ENCODE data around the gene CEP290. TPM values are rescaled to one million over a fixed set of nuclear protein-coding genes. Genes with fewer than 3 reads are reported as not detected.

CEP290 gene
- total and polyA plus RNA-seq, 4 donors = 1.0 to 4.7 (median 4.0) TPM

DNA sequence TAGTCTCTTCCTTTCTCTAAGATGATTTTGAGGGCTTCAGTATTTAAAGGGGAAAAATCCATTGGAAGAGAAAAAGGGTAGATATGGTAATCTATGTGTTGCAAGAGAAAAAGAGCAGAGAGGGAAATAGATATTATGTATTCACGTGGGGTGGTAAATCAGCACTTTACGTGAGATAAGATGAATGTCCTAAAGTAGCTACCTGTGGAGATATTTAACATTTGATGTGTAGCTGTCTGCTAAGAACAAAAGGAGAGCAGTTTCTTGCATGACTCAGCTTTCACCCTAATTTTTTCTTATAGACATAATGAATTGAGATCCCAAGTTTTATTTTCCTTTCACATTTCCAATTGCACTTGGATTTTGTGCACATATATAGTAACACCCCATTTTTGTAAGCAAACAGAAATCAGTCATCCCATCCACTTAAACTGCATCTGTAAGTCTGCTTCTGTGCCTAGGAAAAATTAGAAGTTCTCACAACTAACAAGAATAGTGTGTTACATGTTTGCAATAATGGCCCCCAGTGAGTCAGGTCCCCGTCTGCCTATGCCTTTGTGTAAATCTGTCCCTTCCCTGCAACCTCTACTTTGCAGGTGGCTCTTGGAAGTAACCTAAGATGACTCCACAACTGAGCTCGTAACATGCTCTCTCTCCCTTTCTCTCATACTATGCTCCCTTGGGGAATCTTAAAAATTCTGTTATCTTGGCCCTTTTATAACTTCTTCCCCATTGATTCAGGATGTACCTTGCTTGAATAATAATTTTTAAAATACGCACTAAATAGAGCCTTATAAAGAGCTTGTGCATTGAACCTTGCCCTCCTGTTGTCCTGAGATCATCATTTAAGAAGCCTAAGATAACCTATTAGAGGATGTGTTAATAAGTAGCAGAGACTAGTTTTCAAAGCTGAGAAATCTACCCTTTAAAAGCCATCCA lies 3.9 kb upstream of the CEP290 start:
- no peak overlapping the region for H3K9ac ChIP-seq (ENCODE audit: low read depth in 1 of 2, low read length in 2 of 2)
- DNase-seq (ENCODE audit: low spot score) = no peak
- no peaks in the 10 kb centered on the region for H3K27me3 ChIP-seq (ENCODE audit: control insufficient read depth in 4 of 4, insufficient read depth in 4 of 4, low read length in 3 of 4)
- H3K9me3 ChIP-seq (ENCODE audit: control insufficient read depth in 4 of 4, low read length in 3 of 4) = no peaks in the 10 kb centered on the region
- H3K4me3 ChIP-seq (ENCODE audit: low read depth in 1 of 3, low read length in 3 of 3) = no peak overlapping the region
- H3K4me1 ChIP-seq (ENCODE audit: control insufficient read depth in 4 of 4, insufficient read depth in 4 of 4, low read length in 3 of 4) = peaks cover 1 to 17% (median 9%) of the 10 kb centered on the region in 4 donors
- H3K27ac ChIP-seq (ENCODE audit: low read depth in 1 of 2, low read length in 2 of 2) = no peak overlapping the region
- no peaks in the 10 kb centered on the region for H3K36me3 ChIP-seq (ENCODE audit: control insufficient read depth in 4 of 4, insufficient read depth in 3 of 4, low read depth in 1 of 4, low read length in 3 of 4)
- WGBS = 90% methylated on average over 5 of the region's 5 CpGs
- TF ChIP-seq RXRA (IDR thresholded peaks at IDR 0.05) (no peak), ZBTB33 (IDR thresholded peaks at IDR 0.05) (no peak), YY1 (IDR thresholded peaks at IDR 0.05) (no peak), SP1 (IDR thresholded peaks at IDR 0.05) (no peak)

DNA sequence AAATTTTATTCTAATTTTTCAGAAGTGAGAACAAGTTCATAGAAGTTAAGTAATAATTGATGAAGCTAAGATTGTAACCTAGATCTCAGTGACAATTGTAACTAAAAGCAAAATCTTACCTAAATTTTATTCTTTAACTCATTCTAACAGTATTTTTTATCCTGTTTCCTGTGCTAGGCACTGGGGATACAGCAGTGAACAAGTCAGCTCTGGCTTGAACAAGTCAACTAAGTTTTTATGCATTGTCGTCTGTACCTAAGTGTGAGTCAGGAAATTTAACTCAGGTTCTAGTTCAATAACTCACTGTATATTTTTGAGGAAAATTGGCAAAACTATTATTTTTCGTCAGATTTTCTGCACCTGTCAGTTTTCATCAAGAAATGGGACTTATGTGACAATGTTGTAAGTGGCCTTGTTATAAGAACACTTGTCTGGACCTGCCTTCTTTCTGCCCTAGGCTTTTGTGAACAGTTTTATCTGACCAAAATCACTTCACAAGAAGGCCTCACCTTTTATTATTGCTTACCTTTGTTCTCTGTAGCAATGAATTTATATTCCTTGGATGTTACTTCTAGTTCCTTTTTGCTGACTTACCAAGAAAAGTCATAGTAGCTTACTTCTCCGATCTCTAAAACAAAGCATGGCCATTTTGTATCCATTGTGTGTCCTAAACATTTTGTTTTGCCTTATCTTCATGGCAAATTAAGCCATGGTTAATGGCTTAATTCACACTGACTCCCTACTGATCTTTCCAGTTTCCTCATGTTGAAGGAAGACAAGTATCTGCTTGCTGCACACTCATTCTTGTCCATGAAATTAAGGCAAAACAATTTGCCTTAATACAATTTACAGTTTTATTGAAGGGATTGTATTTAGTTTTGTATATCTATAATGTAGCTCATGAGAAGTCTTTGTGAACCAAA lies 2.9 kb upstream of the CEP290 start:
- DNase-seq (ENCODE audit: low spot score) = no peak
- Histone ChIP-seq H3K4me3 (ENCODE audit: low read depth in 1 of 3, low read length in 3 of 3) (no peak overlapping the region), H3K9ac (ENCODE audit: low read depth in 1 of 2, low read length in 2 of 2) (no peak overlapping the region), H3K27ac (ENCODE audit: low read depth in 1 of 2, low read length in 2 of 2) (no peak overlapping the region), H3K4me1 (ENCODE audit: control insufficient read depth in 4 of 4, insufficient read depth in 4 of 4, low read length in 3 of 4) (peaks cover 1 to 17% (median 9%) of the 10 kb centered on the region in 4 donors), H3K36me3 (ENCODE audit: control insufficient read depth in 4 of 4, insufficient read depth in 3 of 4, low read depth in 1 of 4, low read length in 3 of 4) (no peaks in the 10 kb centered on the region), H3K27me3 (ENCODE audit: control insufficient read depth in 4 of 4, insufficient read depth in 4 of 4, low read length in 3 of 4) (no peaks in the 10 kb centered on the region), H3K9me3 (ENCODE audit: control insufficient read depth in 4 of 4, low read length in 3 of 4) (no peaks in the 10 kb centered on the region)
- TF ChIP-seq FOXA2 (IDR thresholded peaks at IDR 0.05) = no peak
- no peak for TF ChIP-seq YY1 (IDR thresholded peaks at IDR 0.05)
- no peak for TF ChIP-seq HNF4A (conservative IDR thresholded peaks at IDR 0.05)
- TF ChIP-seq, protein P1, sequence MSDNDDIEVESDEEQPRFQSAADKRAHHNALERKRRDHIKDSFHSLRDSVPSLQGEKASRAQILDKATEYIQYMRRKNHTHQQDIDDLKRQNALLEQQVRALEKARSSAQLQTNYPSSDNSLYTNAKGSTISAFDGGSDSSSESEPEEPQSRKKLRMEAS (IDR thresholded peaks at IDR 0.05) = no peak
- TF ChIP-seq TAF1 (conservative IDR thresholded peaks at IDR 0.05) = no peak
- TF ChIP-seq CTCF (IDR thresholded peaks at IDR 0.05; ENCODE audit: low read depth, low read length, missing input control) = no peak
- TF ChIP-seq, protein P2, sequence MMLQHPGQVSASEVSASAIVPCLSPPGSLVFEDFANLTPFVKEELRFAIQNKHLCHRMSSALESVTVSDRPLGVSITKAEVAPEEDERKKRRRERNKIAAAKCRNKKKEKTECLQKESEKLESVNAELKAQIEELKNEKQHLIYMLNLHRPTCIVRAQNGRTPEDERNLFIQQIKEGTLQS (IDR thresholded peaks at IDR 0.05) = no peak
- no peak for TF ChIP-seq EGR1 (IDR thresholded peaks at IDR 0.05; ENCODE audit: low read depth in 2 of 2)
- no peak for TF ChIP-seq NR2F2 (IDR thresholded peaks at IDR 0.05)
- TF ChIP-seq RAD21 (IDR thresholded peaks at IDR 0.05) = no peak
- no peak for TF ChIP-seq HNF4G (IDR thresholded peaks at IDR 0.05)
- TF ChIP-seq FOXA1 (IDR thresholded peaks at IDR 0.05) = no peak
- TF ChIP-seq SP1 (IDR thresholded peaks at IDR 0.05) = no peak
- no peak for TF ChIP-seq RXRA (IDR thresholded peaks at IDR 0.05)
- TF ChIP-seq JUND (IDR thresholded peaks at IDR 0.05) = no peak
- no peak for TF ChIP-seq ZBTB33 (IDR thresholded peaks at IDR 0.05)
- WGBS = 88% methylated on average over 3 of the region's 3 CpGs
